ENCODE results near the gene PTBP3.

Gene PTBP3

DNA sequence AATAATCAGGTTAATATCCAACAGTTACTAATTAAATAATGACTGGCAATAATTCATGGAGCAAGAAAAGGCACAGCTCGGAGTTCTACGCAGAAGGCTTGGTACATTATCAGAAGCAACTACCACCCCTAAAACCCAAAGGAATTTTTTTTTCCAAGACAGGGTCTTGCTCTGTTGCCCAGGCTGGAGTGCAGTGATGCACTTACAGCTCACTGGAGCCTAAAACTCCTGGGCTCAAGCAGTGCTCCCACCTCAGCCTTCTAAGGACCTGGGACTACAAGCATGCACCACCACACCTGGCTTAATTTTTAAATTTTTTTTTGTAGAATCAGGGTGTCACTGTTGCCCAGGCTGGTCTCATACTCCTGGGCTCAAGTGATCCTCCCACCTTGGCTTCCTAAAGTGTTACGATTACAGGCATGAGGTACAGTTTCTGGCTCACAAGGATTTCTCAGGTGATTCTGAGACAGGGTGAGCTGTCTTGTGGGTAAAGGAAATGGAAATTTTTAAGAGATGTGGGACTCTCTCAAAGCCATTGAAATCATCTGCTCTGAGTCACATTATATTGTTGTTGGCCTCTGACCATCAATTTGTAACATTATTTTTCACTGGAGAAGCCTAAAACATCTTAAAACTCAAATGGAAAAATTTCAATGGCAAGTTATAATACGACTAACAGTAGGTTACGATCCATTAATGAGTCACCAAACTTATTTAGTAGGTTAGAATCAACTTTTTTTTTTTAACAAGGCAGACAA lies 26.8 kb upstream of the PTBP3 start:
- no peak for DNase-seq

DNA sequence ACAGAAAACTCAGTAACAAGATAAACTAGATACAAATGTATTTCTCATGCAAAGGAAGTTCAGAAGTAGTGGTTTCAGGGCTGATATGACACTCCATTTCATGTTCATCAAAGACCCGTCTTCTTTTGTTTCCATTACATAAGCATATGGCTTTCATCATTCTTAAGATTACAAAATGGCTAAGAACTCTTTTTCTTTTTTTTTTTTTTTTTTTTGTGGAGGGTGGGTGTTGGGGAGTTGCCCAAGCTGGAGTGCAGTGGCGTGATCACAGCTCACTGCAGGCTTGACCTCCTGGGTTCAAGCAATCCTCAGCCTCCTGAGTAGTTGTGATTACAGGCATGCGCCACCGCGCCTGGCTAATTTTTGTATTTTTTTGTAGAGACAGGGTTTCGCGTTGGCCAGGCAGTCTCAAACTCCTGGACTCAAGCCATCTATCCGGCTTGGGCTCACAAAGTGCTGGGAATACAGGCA lies 22.0 kb upstream of the PTBP3 start:
- no peak for DNase-seq

DNA sequence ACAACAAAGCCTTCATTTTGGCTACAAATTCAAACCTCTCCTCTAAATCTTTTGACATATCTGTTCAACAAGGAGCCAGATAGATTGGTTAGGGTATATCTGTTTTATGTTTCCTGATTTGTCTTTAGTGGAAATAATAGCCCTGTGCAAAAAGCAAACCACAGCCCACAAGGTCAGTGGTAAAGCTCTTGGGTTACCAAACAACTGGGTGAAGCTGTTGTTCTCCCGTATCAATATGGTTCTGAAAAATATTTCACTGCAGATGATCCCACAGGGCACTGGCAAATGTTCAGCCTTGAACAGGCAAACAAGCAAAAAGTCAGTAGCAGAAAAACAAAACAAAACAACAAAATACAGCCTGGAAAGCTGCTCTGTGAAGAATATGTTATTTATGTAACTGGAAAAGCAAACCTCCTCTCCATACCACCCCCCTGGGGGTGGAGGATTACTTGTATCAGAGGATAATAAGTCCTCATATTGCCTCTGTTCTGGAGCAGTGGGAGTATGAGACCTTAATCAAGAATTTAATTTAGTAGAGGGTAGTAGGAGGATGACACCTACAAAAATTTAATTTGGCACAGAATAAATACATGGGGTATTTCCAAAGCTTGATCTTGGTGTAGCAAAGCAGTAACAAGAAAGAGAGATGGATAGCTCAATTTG lies 20.8 kb upstream of the PTBP3 start:
- DNase-seq, result no peak

DNA sequence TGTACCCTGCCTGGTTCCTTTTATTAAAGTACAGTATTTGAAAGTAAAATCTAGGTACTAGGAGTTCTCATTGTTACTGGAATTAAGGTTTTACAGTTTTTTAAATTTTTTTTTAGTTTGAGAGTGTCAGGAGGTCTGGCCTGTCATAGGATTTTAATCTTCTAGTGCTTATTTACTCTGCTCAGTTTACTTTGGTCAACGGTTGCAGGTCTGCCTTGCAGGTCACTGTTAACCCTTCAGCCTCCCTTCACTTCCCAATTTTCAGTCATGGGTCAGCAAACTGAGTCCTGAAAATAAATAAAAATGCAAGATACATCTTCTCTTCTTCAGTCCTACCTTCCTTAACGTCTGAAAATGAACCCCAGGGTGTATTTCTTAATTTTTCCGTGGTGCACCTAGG lies 18.8 kb upstream of the PTBP3 start:
- no peak for DNase-seq

DNA sequence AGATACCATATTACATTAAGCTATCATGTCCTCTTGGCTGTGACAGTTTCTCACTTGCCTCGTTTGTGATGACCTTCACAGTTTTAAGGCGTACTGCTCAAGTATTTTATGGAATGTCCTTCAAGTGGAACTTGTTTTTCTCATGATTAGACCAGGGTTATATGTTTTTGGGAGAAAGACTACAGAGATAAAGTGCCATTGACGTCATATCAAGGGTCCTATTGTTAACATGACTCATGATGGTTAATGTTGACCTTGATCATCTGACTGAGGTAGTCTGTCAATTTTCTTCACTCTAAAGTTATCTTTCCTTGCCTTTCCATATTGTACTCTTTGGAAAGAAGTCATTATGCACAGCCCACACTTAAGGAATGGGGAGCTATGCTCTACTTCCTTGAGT lies 17.8 kb upstream of the PTBP3 start:
- no peak for DNase-seq

DNA sequence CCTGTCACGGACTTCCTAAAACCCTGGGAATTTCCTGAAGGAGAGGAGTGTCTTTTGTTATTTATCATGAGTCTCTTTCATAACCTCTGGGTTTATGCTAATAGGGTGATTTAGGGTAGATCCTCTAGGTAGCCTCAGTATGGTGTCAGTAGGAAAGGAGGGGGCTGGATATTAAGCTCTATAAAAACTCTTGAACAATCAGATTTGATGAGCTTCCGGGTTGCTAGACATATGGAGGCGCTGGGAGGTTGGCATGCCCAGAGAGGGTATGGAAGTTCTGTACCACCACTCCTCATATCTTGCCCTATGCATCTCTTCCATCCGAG lies 15.6 kb upstream of the PTBP3 start:
- no peak for DNase-seq

DNA sequence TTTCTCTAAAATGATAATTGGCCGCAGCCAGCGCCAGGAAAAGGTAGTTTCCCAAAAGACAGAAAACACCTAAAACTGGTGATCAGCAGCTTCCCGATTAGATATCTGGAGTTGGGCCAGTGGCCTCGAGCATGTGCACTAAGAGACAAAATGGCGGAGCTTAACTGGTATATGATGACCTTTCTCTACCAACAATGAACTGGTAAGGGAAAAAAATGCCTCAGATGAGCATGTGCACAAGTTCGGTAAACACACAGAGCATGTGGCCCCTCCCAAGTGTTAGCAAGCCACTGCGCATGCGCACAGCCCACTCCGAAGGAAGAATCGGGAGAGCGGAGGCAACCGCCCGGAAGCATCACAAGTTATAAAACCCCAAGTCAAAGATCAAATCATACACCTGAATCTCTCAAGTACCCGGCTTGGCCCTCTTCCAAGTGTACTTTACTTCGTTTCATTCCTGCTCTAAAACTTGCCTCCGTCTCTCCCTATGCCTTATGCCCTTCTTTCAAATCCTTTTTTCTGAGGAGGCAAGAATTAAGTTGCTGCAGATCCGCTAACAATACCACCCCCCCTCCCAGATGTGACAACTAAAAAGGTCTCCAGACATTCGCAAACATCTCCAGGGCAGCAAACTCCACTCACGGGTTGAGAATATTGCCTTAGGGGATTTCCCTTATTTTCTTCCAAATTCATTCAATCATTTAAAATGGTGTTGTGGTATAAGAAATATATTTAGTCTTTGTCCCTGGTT lies 15.0 kb upstream of the PTBP3 start:
- DNase-seq, result peak; percentile 58

DNA sequence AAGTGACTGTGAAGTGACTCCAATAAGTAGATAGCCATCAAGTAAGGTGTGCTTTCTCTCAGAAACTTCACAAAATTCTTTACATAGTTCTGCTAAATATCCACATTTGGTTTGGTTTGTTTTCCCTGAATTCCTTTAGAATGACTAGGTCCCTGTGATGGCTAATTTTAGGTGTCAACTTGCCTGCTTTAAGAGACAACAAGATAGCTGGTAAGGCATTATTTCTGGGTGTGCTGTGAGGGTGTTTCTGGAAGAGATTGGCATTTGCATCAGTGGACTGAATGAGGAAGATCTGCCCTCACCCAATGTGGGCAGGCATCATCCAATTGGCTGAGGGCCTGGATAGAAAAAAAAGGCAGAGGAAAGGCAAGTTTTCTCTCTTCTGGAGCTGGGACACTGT lies 8.3 kb upstream of the PTBP3 start:
- DNase-seq, result no peak

DNA sequence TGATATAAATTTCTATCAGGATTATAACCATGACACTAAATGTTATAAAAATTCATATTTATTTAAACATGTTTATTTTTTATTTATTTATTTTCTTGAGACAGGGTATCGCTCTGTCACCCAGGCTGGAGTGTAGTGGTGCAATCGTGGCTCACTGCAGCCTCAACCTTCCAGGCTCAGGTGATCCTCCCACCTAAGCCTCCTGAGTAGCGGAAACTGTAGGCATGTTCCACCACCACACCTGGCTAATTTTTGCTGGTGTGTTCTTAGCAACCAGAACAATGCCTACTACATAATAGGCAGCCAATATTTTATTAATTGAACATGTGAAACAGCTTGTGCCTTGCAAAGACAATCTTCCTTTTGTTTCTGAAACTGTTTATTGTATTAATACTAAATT lies 6.5 kb upstream of the PTBP3 start:
- DNase-seq, result no peak

DNA sequence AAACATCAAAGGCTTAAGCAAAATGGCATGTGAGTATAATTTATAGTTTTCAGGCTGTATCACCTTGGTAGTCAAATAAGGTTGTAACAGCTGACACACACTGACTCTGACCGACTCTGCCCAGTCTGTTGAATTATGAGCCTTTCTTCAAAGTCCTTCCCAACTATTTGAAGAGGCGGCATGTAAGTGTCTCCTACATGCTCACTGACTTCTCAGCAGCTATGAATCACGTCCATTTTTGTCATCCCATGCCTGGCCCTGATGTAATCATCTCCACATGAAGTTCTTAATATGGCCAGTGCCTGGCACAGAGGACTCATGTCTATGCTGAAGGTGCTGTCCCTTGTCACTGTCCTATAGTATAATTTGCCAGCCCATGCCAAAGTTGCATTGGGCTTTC lies 5.1 kb upstream of the PTBP3 start:
- DNase-seq, result no peak

DNA sequence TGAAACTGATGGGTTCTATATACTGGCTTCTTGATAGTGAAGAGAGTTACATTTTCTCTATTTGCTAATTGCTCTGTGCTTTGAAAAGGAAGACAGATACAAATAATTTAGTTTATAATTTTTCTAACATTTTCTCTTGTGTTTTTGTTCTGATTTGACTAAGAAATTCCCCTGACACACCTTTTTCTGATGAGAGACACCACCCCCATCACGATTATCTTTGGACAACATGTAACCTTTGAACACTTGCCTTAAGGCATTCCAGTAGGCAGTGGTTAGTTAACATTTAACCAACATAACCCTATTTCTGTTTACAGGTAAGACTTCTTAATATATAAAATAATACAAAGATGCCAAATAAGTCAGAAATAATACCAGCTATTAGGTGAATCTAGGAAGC lies 4.1 kb upstream of the PTBP3 start:
- DNase-seq, result no peak

DNA sequence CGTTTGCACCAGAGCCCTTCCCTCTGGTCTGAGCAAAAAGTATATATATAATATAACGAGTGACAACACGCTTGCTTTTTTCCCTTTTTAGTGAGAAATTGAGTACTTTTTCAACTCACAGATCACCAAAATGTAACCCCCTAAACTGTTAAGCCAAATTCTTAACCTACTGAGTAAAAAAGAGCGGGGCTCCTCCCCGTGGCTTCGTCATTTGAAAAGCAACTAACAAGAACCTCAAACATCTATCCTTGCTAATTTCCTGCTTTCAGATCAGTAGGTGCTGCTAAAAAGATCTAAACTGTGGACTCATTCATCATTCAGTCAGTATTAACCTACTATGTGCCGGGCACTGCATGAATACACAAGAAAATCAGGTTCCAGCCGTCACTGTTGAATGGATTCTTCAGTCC lies 1.0 kb upstream of the PTBP3 start:
- peak; percentile 64 for DNase-seq

DNA sequence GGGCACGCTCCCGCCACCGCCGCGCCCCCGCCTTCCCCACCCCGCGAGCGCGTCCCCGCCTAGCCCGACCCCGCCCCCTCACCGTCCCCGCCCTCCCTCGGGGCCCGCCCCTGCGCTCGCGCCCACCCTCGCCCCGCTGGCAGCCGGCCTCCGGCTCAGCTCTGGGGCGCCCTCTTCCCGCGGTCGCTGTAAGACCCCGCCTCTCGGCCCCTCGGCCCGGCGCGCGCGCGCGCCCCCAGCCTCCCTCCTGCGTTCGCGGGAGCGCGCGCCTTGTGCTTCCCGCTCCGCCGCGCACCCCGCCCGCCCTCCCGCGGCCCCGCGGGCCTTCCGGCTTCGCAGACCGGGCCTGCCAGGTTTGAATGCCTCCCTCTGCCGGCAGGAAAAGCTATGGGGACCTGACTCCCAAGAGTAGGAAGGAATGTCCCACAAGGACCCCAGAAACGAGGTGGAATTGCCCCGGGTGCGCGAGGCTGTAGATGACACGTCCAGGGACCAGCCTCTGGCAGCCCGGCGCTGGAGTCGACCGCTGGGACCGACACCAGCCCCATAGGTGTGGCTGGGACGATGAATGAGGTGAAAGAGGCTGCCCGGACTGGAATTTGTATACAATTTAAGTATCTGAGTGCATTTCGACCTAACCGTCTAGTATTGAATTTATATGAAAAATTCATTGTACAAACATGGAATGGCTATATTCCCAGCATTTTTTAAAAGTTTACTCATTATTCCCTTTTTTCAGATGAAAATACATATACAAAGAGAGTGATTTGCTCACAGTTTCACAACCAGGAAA lies 416 bp upstream of the PTBP3 start:
- peak; percentile 91 for DNase-seq

DNA sequence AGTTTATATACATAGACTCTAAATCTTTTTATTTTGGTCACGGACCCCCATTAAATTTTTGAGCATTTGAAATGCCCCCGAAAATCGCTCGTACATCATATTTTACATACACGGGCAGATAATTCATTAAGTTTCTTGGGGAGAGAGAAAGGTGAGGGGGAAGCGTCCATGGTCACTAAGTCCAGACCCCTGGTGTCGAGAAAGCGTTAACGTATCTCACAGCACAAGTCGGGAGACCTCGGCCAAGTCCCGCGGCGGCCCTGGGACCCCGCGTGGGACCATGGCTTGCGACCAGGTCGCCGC lies 794 bp downstream of the PTBP3 start:
- DNase-seq, result no peak

DNA sequence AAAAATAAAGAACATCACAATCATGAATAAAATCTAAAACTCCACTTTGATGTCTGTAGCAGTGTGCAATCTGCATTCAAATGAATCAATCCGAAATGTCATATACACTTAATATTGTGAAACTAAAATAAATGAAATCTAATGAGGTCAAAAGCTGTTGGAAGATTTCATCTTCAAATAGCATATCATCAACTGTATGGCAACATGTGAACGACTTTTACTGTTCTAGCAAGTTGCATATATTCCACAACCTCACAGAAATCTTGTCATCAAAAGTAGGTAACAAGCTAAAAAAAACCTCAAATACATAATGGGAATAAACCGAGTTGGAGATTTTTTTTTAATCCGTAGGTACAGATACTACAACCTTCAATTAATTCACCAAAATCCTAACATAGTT lies 1.2 kb downstream of the PTBP3 start:
- DNase-seq, result peak; percentile 26

DNA sequence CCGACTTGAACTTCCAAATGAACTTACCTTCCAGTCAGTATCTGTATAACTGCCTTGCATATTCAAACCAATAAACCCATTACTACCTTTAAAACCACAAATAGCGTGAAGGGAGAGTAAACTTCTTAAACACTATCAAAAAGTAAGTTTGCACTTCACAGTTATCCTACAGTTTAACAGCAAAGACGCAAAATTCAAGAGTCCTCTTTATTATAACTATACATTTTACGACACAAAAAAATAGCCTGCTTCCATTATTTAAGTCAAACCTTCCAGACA lies 1.8 kb downstream of the PTBP3 start:
- DNase-seq, result no peak

DNA sequence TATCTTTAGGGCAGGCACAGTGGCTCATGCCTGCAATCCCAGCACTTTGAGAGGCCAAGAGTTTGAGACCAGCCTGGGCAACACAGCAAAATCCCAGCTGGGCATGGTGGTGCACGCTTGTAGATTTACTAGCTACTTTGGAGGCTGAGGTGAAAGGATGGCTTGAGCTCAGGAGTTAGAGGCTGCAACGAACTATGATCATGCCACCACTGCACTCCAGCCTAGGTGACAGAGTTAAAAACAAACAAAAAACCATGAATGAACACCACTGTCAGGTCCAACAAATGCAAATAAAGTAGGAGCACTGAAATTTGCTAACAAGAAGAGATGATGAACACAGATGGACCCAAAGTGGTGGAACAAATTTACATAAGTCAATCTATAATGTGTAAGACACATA lies 4.9 kb downstream of the PTBP3 start:
- DNase-seq, result no peak

DNA sequence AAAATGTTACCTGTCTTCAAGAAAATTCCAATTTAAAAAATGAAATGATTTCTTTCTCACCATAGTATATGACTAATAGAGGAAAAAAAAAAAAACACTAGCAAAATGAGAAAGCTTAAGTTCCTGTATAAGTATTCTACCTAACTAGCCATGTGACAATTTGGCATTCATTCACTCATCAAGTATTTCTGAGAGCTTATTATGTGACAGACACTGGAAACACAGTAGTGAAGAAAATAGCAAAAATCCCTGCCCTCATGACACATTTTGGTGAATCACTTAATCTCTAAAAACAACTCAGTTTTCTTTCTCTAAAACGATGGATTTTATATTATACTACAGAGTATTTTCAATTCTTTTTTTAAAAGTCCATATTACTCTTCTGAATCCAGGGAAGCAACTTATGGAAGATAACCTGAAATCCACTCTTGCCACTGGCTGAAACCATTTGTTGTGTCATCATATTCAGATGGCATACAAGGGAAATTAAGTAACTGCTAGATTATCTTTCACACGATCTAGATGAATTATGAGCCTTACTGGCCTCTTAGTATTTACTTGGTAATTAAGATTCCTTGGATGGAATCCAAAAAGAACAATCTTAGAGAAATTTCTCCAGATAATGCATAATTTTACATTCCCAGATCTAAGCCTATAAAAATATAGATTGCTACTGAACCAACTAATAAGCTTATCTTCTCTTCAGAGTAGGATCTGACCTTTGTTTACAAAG lies 5.5 kb downstream of the PTBP3 start:
- DNase-seq, result no peak

DNA sequence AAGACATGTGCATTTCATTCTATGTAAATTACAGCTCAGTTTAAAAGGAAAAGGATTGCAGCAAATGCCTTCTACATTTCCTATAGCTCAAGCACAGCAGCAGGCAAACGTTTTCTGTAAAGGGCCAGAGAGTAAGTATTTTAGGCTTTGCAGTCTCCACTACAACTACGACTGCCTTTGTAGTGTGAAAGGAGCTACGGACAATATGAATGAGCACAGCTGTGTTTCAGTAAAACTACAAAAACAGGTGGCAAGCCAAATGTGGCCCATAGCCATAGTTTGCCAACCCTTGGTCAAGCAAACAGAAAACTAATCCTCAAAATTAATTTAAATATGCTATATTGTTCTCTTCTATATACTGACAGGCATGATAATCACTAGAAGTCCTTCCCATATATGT lies 7.2 kb downstream of the PTBP3 start:
- DNase-seq, result no peak

DNA sequence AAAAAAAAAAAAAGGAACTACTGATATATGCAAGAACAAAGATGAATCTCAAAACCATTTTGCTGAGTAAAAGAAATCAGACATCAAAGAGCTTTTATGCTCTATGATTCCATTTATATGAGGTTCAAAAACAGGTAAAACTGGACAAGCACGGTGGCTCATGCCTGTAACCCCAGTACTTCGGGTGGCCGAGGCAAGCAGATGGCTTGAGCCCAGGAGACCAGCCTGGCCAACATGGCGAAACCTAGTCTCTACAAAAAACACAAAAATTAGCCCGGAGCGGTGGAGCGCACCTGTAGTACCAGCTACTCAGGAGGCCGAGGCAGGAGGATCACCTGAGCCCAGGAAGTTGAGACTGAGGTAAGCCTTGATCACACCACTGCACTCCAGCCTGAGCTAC lies 7.8 kb downstream of the PTBP3 start:
- DNase-seq, result no peak

DNA sequence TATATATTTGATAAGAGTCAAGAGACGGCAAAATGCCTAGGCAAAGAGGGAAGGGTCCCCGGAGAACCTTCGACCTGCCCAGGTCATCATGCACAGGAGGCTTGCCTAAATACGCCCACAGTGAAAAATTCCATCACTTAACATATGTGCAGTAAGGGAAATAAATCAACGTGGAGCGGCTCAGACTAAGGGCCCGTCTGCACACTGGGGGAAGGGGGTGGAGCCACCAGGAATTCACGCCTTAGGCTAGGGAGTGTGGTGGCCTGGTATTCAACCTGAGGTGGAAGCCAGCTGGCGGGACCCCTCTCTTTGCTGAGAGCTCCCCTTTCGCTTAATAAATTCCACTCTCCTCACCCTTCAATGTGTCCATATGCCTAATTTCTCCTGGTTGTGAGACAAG lies 8.3 kb downstream of the PTBP3 start:
- no peak for DNase-seq

DNA sequence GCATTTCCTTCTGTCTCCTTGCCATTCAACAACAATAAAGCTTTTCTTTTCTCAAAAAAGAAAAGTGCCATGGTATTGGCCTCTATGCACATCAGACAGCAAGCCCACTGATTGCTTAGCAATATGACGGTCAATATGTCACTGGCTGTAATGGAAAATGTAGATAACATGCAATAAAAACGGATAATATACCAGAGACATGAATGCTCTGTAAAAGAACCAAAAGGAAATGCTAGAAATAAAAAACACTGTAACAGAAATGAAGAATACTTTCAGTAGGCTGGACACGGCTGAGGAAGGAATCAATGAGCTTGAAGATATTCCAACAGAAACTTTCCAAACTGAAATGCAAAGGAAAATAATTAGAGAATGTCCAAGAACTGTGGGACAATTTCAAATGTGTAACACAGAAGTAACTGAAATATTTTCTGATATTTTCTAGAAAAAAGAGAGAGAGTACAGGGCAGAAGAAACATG lies 10.0 kb downstream of the PTBP3 start:
- no peak for DNase-seq

All from NCI-H748 treated with DMSO at 0.1 percent for 48 hours (cell line).